ENCODE measurements around the gene PRUNE1.

DNA sequence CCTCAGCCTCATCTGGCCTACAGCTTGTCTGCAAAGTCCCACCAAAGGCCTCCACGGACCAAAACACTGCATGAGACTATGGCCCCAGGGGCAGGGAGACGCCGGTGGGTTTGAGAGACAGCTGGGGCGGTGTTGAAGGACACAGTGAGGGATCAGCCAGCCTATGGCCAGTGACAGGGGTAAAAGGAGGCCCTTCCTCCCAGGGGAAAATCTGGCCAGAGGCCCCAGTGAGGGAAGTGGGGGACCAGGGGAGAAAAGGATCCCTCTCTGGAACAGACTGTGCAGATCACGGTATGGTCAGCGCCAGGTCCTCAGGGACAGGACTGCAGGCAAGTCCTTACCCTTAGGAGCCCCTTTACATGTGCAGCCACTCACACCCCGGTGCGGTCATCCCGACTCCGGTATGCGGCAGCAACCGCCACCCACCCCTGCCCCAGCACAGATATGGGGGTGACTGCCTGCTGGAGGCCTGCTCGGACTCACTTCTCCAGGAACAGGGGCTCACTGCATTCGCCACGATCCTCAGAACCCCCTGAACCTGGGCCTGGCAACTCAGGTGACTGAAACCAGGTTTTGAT, 34.9 kb upstream of the PRUNE1 start:
- TF ChIP-seq, protein P1, sequence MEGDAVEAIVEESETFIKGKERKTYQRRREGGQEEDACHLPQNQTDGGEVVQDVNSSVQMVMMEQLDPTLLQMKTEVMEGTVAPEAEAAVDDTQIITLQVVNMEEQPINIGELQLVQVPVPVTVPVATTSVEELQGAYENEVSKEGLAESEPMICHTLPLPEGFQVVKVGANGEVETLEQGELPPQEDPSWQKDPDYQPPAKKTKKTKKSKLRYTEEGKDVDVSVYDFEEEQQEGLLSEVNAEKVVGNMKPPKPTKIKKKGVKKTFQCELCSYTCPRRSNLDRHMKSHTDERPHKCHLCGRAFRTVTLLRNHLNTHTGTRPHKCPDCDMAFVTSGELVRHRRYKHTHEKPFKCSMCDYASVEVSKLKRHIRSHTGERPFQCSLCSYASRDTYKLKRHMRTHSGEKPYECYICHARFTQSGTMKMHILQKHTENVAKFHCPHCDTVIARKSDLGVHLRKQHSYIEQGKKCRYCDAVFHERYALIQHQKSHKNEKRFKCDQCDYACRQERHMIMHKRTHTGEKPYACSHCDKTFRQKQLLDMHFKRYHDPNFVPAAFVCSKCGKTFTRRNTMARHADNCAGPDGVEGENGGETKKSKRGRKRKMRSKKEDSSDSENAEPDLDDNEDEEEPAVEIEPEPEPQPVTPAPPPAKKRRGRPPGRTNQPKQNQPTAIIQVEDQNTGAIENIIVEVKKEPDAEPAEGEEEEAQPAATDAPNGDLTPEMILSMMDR (IDR thresholded peaks at IDR 0.05; ENCODE audit: poor library complexity, severe bottlenecking) = no peak
- TF ChIP-seq EP300 (conservative IDR thresholded peaks at IDR 0.05; ENCODE audit: poor library complexity, severe bottlenecking) (no peak), RAD21 (conservative IDR thresholded peaks at IDR 0.05) (no peak), SMC3 (conservative IDR thresholded peaks at IDR 0.05; ENCODE audit: poor library complexity) (no peak), POLR2AphosphoS5 (IDR thresholded peaks at IDR 0.05) (no peak), TAF1 (IDR thresholded peaks at IDR 0.05; ENCODE audit: low read depth) (no peak), EZH2 (IDR thresholded peaks at IDR 0.05; ENCODE audit: borderline replicate concordance, insufficient read depth, low read length, poor library complexity, severe bottlenecking) (no peak), MXI1 (conservative IDR thresholded peaks at IDR 0.05; ENCODE audit: poor library complexity, severe bottlenecking) (no peak)
- TF ChIP-seq, protein P2, sequence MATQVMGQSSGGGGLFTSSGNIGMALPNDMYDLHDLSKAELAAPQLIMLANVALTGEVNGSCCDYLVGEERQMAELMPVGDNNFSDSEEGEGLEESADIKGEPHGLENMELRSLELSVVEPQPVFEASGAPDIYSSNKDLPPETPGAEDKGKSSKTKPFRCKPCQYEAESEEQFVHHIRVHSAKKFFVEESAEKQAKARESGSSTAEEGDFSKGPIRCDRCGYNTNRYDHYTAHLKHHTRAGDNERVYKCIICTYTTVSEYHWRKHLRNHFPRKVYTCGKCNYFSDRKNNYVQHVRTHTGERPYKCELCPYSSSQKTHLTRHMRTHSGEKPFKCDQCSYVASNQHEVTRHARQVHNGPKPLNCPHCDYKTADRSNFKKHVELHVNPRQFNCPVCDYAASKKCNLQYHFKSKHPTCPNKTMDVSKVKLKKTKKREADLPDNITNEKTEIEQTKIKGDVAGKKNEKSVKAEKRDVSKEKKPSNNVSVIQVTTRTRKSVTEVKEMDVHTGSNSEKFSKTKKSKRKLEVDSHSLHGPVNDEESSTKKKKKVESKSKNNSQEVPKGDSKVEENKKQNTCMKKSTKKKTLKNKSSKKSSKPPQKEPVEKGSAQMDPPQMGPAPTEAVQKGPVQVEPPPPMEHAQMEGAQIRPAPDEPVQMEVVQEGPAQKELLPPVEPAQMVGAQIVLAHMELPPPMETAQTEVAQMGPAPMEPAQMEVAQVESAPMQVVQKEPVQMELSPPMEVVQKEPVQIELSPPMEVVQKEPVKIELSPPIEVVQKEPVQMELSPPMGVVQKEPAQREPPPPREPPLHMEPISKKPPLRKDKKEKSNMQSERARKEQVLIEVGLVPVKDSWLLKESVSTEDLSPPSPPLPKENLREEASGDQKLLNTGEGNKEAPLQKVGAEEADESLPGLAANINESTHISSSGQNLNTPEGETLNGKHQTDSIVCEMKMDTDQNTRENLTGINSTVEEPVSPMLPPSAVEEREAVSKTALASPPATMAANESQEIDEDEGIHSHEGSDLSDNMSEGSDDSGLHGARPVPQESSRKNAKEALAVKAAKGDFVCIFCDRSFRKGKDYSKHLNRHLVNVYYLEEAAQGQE (IDR thresholded peaks at IDR 0.05; ENCODE audit: borderline replicate concordance) = no peak

Data from neural cell (in vitro differentiated cells).